ENCODE measurements around the gene SRPK3. TPM values are rescaled to one million over a fixed set of nuclear protein-coding genes. Genes with fewer than 3 reads are reported as not detected.

SRPK3 gene
- total RNA-seq, 1 donor from 2014 or later, result 4.5 TPM

GRCh38 chrX:153768311-153769157 is 12.3 kb upstream of the SRPK3 start:
- intact Hi-C loops (cut with DNase I), result no loop called here
- peaks cover 5 to 12% of the 10 kb centered on the region in 2 donors for H3K36me3 ChIP-seq
- H3K27ac ChIP-seq, result no peak overlapping the region
- no peaks in the 10 kb centered on the region for H3K27me3 ChIP-seq
- no peaks in the 10 kb centered on the region for H3K9me3 ChIP-seq
- TF ChIP-seq, protein P1, sequence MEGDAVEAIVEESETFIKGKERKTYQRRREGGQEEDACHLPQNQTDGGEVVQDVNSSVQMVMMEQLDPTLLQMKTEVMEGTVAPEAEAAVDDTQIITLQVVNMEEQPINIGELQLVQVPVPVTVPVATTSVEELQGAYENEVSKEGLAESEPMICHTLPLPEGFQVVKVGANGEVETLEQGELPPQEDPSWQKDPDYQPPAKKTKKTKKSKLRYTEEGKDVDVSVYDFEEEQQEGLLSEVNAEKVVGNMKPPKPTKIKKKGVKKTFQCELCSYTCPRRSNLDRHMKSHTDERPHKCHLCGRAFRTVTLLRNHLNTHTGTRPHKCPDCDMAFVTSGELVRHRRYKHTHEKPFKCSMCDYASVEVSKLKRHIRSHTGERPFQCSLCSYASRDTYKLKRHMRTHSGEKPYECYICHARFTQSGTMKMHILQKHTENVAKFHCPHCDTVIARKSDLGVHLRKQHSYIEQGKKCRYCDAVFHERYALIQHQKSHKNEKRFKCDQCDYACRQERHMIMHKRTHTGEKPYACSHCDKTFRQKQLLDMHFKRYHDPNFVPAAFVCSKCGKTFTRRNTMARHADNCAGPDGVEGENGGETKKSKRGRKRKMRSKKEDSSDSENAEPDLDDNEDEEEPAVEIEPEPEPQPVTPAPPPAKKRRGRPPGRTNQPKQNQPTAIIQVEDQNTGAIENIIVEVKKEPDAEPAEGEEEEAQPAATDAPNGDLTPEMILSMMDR (IDR thresholded peaks at IDR 0.05), result no peak
- no peak for DNase-seq (ENCODE audit: low spot score in 2 of 2)
- H3K4me1 ChIP-seq, result peaks cover 0 to 8% of the 10 kb centered on the region in 2 donors
- no peak overlapping the region for H3K4me3 ChIP-seq

DNA sequence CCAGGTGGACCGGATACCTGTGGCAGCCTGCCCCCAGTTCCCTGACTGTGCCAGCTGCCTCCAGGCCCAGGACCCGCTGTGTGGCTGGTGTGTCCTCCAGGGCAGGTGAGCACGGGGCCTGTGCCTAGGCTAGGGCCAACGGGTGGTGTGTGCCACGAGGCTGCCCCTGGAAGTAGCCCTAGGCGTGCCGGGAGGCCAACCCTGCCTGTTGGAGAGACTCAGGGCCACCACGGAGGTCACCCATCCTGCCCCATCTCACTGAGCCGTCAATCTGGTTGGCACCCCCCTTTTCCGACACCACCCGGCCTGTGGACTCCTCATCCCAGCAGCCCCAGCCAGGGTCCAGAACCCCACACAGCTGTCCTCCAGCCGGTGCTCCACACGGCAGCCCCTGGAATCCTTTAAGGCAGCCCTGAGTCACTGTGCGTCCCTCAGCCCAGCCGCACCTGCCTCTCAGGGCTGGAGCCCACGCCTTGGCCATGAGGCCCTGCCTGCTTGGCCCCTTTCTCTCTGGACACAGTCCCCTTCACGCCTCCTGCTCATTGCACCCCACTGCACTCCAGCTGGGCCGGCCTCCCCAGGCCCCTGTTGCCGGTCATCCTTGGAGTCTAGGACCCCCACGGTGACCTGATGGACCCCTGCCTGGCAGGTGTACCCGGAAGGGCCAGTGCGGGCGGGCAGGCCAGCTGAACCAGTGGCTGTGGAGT is 11.5 kb upstream of the SRPK3 start:
- H3K27ac ChIP-seq, result no peak overlapping the region
- H3K27me3 ChIP-seq, result no peaks in the 10 kb centered on the region
- peaks cover 5 to 16% of the 10 kb centered on the region in 2 donors for H3K36me3 ChIP-seq
- H3K4me1 ChIP-seq, result peaks cover 0 to 8% of the 10 kb centered on the region in 2 donors
- TF ChIP-seq, protein P1 (IDR thresholded peaks at IDR 0.05), result no peak
- no peak for DNase-seq (ENCODE audit: low spot score in 2 of 2)
- no peak overlapping the region for H3K4me3 ChIP-seq
- H3K9me3 ChIP-seq, result no peaks in the 10 kb centered on the region
- intact Hi-C loops (cut with DNase I), result no loop called here

DNA sequence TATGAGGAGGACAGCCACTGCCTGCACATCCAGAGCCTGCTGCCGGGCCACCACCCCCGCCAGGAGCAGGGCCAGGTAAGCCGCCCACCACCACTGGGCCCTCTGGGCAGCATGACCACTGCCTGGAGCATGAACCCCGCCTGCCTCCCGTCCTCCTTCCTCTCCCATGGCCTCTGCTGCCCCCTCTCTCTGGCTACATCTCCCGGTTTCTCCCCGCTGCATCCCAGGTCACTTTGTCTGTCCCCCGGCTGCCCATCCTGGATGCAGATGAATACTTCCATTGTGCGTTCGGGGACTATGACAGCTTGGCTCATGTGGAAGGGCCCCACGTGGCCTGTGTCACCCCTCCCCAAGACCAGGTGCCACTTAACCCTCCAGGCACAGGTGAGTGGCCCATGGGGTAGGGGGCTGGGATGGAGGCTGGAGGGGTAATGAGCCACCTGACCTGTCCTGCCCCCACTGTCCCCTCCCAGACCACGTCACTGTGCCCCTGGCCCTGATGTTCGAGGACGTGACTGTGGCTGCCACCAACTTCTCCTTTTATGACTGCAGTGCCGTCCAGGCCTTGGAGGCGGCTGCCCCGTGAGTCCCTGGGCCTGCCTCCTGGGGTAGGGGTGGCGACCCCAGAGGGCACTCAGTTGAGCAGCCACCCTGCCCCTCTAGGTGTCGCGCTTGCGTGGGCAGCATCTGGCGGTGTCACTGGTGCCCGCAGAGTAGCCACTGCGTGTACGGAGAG is 10.8 kb upstream of the SRPK3 start:
- no peak for DNase-seq (ENCODE audit: low spot score in 2 of 2)
- intact Hi-C loops (cut with DNase I), result no loop called here
- H3K36me3 ChIP-seq, result peaks cover 5 to 21% of the 10 kb centered on the region in 2 donors
- TF ChIP-seq, protein P1 (IDR thresholded peaks at IDR 0.05), result no peak
- no peaks in the 10 kb centered on the region for H3K9me3 ChIP-seq
- no peaks in the 10 kb centered on the region for H3K27me3 ChIP-seq
- peaks cover 0 to 3% of the 10 kb centered on the region in 2 donors for H3K4me1 ChIP-seq
- no peak overlapping the region for H3K4me3 ChIP-seq
- no peak overlapping the region for H3K27ac ChIP-seq

- TF ChIP-seq, protein P1 (IDR thresholded peaks at IDR 0.05), result no peak
- Histone ChIP-seq H3K4me1 (peaks cover 0 to under 1% of the 10 kb centered on the region in 2 donors), H3K27ac (no peak overlapping the region), H3K9me3 (no peaks in the 10 kb centered on the region), H3K36me3 (peaks cover 5 to 21% of the 10 kb centered on the region in 2 donors), H3K4me3 (no peak overlapping the region), H3K27me3 (no peaks in the 10 kb centered on the region)
- no peak for DNase-seq (ENCODE audit: low spot score in 2 of 2)
- intact Hi-C loops (cut with DNase I), result no loop called here
Measured at GRCh38 chrX:153770601-153771414, 10.0 kb upstream of the SRPK3 start.

Measured in ascending aorta (tissue), 2 donors.